HG03066 (cell line): Measurements from ENCODE around the gene NRAP.

Experiments
- ATAC-seq: cut with Tn5 transposase; IDR thresholded peaks from one replicate; pipeline ENCODE4 v1.9.1; 2021; ENCODE audit warnings: low read depth; ENCODE audit not compliant: unreplicated experiment

Gene NRAP

GRCh38 chr10:113663908-113664307 lies at the start of gene NRAP:
Gene NRAP, minus strand, starts transcription at chr10:113664041. Its CDS starts 159 bp downstream, at chr10:113663882.
- no peak for ATAC-seq

GRCh38 chr10:113713640-113713982 lies 49.8 kb upstream of the NRAP start:
- ATAC-seq = no peak

DNA sequence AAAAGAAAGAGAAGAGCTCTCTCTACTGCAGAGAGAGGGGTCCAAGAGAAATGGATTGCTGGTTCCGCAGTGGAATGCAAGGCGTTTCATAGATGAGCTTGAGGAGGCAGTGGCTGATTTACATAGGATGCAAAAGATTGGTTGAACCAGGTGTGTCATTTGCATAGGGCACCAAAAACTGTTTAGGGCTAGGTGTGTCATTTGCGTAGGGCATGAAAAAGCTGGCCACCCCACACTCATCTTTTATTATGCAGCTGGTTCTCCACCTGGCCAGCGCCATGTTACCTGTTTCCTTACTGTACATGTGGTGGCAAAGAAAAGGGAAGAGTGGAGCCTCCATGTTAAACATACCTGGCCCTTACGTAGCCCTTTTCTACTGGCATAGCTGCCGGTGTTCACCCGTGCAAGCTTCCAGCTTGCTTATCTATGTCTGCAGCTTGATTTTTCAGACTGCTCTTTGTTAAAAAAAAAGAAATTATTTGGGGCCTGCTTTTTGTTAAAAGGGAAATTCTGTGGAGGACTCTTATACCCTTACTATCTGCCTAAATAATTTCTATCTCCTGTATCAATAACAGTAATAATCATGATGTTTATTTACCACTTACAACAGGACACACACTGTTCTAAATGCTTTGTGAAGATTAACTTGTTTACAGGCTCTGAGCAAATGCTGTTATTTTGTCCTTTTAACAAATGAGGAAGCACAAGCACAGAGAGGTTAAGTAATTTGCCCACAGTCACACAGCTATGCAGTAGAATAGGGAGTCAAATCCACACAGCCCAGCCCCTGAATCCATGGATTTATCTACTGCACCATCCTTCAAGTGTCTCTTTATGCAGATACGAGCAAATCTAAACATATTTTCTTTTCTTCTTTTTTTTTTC lies 49.2 kb upstream of the NRAP start:
- no peak for ATAC-seq

DNA sequence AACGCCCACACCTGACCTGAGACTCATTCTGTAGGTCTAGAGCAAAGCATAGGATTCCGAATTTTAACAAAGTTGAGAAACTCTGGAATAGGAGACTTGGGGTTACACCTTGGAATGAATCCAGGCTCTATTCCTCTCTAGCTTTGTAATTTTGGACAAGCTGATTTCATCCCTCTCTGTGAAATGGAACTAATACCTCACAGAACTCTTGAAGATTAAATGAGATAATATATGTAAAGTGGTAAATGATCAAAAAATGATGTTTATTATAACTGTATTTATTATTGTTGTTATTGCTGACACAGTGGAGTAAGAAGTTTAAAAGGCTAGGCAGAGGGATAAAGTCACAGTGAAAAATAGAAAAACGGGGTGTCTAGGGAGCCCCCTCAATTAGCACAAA lies 48.2 kb upstream of the NRAP start:
- no peak for ATAC-seq

DNA sequence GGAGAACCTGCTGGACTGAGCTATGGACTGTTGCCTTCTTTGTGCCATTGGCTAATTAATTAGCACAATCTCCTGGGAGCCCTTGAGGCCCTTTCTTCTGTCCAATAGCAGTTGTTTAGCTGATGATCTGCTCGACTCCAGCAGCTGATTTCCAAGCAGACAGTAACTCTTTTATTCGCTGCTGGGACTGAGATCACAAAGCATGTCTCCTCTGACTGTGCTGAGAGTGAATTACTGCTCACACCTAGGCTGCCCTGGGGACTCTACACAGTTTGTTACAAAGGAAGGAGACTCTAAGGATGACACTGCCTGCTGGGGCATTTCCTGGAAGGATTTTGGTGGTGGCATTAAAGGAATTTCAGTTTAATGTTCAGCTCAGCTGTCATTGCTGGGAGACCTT lies 47.3 kb upstream of the NRAP start:
- no peak for ATAC-seq

- ATAC-seq = no peak
Observed at GRCh38 chr10:113709221-113709838, 45.5 kb upstream of the NRAP start.

DNA sequence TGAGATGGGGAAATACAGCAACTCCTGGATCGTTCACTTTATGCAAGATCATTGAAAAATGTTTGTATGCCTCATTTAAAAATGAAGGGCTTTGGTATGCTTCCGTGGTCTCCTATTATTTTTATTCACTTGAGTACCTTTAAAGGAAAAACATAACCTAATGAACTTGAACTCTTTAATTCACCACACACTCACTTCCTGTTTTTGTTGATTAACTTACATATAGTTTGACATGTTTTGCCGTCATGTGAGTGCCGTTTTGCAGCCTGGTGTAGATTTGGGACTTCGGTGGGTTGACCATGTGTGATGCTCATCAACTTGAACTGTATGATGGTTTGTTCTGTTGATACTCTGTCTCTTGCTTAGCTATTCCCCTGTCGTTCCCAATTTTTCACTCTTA lies 44.8 kb upstream of the NRAP start:
- no peak for ATAC-seq

DNA sequence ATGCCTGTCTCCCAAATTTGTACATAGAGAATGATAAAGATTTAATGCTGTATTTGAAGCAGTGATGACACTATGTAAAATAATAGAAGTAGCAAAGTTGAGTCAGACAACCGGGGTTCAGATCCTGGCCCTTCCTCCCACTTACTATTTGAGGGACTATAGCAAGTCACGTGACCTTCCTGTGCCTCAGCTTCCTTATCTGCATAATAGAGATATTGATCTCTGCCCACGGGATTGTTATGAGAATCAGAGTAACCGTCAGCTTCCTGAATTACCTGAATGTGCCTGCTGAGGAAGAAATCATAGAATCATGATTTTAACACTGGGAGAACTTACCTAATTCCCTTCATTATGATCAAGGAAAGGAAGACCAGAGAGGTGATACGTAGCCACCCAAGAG lies 42.8 kb upstream of the NRAP start:
- no peak for ATAC-seq

- ATAC-seq = no peak
Observed at GRCh38 chr10:113705344-113705652, 41.5 kb upstream of the NRAP start.

- no peak for ATAC-seq
Observed at GRCh38 chr10:113704637-113705343, 40.9 kb upstream of the NRAP start.

GRCh38 chr10:113697595-113697994 lies 33.8 kb upstream of the NRAP start:
- no peak for ATAC-seq

DNA sequence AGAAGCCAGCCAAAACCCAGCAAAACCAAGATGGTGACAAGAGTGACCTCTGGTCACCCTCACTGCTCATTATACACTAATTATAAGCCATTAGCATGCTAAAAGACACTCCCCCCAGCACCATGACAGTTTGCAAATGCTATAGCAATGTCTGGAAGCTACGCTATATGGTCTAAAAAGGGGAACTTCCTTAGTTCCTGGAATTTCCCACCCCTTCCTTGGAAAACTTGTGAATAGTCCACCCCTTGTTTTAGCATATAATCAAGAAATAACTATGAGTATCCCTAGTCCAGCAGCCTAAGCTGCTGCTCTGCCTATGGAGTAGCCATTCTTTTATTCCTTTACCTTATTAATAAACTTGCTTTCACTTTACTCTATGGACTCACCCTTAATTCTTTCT lies 31.9 kb upstream of the NRAP start:
- ATAC-seq = no peak

- no peak for ATAC-seq
Observed at GRCh38 chr10:113693348-113693747, 29.5 kb upstream of the NRAP start.

- ATAC-seq = no peak
Observed at GRCh38 chr10:113692271-113692670, 28.4 kb upstream of the NRAP start.

DNA sequence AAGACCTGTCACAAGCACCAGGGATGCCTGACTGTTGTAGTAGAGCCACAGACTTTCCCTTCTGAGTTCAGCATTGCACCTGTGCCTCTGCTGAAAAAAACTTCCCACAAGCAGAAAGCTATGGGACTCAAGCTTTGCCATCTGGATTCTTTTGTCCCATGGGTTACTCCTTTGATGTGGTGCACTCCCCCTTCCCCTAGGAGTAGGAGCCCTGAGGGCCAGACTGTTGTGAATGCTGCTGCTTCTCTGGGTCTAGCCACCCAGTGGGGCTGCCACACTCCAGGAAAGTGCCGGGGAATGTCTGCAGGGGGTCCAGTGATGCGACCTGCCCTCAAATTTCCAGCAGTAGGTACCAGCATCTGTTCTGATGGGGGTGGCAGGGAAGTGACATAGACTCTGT lies 27.5 kb upstream of the NRAP start:
- no peak for ATAC-seq

- no peak for ATAC-seq
Observed at GRCh38 chr10:113690749-113691148, 26.9 kb upstream of the NRAP start.

DNA sequence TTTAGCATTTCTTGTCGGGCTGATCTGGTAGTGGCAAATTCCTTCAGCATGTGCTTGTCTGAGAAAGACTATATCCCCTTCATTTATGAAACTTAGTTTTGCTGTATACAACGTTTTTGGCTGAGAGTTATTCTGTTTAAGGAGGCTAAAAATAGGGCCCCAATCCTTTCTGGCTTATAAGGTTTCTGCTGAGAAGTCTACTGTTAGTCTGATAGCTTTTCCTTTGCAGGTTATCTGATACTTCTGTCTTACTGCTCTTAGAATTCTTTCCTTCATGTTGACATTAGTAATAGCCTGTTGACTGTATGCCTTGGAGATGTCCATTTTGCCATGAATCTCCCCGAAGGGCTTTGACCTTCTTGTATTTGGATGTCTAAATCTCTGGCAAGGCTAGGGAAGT lies 25.7 kb upstream of the NRAP start:
- ATAC-seq = no peak

DNA sequence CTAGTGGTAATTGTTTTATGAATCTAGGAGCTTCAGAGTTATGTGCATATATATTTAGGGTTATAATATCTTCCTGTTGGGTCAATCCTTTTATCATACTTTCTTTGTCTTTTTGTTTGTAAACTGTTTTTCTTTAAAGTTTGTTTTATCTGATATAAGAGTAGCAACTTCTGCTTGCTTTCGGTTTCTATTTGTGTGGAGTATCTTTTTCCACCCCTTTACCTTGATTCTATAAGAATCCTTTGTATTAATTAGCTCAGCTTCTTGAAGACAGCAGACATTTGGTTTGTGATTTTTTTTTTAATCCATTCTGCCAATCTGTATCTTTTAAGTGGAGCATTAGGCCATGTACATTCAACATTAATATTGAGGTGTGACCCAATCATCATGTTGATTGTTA lies 25.2 kb upstream of the NRAP start:
- no peak for ATAC-seq

DNA sequence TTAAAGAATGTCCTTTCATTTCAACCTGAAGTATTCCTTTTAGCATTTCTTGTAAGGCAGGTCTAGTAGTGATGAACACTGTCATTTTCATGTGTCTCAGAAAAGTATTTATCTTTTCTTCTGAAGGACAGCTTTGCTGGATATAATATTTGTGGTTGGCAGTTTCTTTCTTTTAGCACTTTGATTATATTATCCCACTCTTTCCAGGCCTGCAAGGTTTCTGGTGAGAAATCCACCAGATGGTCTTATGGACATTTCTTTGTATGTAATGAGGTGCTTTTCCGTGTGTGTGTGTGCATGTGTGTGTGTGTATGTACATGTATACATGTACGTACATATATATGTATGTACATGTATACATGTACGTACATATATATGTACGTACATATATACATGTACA lies 23.2 kb upstream of the NRAP start:
- ATAC-seq = no peak

- ATAC-seq = no peak
Observed at GRCh38 chr10:113686028-113686427, 22.2 kb upstream of the NRAP start.

GRCh38 chr10:113683300-113683699 lies 19.5 kb upstream of the NRAP start:
- no peak for ATAC-seq
